ENCODE results near the gene ZNF30.

GRCh38 chr19:34960103-34960805 lies 33.6 kb downstream of the ZNF30 start:
- TF ChIP-seq CTCF (IDR thresholded peaks at IDR 0.05) = no peak
- TF ChIP-seq POLR2A (IDR thresholded peaks at IDR 0.05) = no peak

Data from transverse colon (tissue), 3 donors.